HFFc6 (cell line): ENCODE data around the gene MT1G. TPM values are rescaled to one million over a fixed set of nuclear protein-coding genes. Genes with fewer than 3 reads are reported as not detected.

ENCODE experiments used
- DNase-seq: peaks from one replicate; pipeline ENCODE4 v3.0.0-alpha.2; 2018
- H3K27ac Mint-ChIP-seq: 2 replicates; pipeline ENCODE4 v1.8.0; 2020; ENCODE audit warnings: mild to moderate bottlenecking, mixed read lengths
- H3K27me3 Mint-ChIP-seq: 2 replicates; pipeline ENCODE4 v1.8.0; 2021; ENCODE audit warnings: mild to moderate bottlenecking, moderate library complexity, mixed read lengths; ENCODE audit not compliant: insufficient read depth
- H3K36me3 Mint-ChIP-seq: 2 replicates; pipeline ENCODE4 v1.8.0; 2021; ENCODE audit warnings: low read depth, mixed read lengths
- H3K4me1 Mint-ChIP-seq: 2 replicates; pipeline ENCODE4 v1.8.0; 2020; ENCODE audit warnings: low read depth, mixed read lengths
- H3K4me3 Mint-ChIP-seq: 2 replicates; pipeline ENCODE4 v1.8.0; 2020; ENCODE audit warnings: mild to moderate bottlenecking, moderate library complexity, mixed read lengths
- H3K9me3 Mint-ChIP-seq: 2 replicates; pipeline ENCODE4 v1.8.0; 2020; ENCODE audit warnings: mild to moderate bottlenecking, mixed read lengths
- total RNA-seq, 6 experiments: library from RNA; stranded (reverse); fragmentation: NEBNext Ultra II Directional; extraction: Animal tissue kit (Norgen Biotek cat#: 25700); gene quantifications; 2 replicates in 1 of 6; 3 replicates in 5 of 6; pipeline ENCODE4 v1.2.3, GENCODE V29; 2021
- TF ChIP-seq, protein P1 (sequence below): fragments of 200-600 bp; sonication (generic); IDR thresholded peaks from 2 replicates; pipeline ENCODE4 v1.5.0; 2021; ENCODE audit warnings: antibody characterized with exemption, mild to moderate bottlenecking

The MT1G gene
- total RNA-seq, 6 experiments from 2014 or later: 0.73 TPM; not detected in 5

DNA sequence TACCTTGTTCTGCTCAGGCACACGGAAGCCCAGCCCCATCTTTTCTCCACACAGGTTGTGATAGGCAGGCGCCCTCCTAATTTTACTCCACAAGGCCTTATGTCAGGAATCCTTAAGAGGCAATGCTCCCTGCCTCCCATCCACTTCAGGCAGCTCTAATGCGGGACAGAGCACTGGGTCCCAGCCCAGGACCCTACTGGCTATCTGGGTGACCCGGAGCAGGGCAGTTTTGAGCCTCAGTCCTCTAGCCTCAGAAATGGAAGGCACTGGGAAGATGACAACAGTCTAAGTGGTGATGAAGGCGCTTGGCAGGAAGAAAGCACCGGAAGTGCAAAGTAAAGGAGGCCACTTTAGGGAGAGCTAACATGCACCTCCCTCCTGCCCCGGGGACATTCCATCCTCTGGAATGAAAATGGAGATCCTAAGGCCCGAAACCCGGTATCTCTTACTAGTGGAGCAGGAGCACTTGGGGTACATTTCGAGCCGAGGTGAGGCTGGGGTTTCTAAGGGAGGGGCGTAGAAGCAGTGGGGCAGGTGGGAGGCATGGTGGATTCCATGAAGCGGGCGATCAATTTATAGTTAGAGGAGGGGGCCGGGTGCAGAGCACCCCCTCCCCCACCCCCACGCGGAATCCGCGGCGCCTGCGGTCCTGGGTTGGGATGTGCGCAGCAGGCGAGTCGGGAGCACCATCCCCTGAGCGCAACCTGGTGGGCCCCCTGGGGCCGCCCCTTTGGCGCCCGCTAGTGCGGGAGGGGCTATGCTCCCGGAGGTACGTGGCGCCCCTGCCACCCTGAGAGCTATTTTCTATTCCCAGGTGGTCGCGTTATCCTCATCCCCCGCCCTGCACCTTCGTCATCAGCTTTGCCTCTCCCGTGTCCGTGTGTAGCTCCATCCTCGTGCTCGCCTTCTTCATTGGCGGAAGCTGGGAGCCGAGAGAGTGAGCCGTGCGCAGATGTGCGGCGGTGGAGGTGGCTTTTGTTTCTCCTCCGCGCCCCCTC lies 5.2 kb downstream of the MT1G start:
- Mint-ChIP-seq H3K4me1 (peaks cover 15% of the 10 kb centered on the region), H3K27me3 (peaks cover 69% of the 10 kb centered on the region), H3K27ac (no peak overlapping the region), H3K9me3 (no peaks in the 10 kb centered on the region), H3K4me3 (peak overlapping the region; percentile 42), H3K36me3 (0 out of 2 replicates have a peak, but pooled peaks cover 3% of the 10 kb centered on the region)
- TF ChIP-seq, protein P1, sequence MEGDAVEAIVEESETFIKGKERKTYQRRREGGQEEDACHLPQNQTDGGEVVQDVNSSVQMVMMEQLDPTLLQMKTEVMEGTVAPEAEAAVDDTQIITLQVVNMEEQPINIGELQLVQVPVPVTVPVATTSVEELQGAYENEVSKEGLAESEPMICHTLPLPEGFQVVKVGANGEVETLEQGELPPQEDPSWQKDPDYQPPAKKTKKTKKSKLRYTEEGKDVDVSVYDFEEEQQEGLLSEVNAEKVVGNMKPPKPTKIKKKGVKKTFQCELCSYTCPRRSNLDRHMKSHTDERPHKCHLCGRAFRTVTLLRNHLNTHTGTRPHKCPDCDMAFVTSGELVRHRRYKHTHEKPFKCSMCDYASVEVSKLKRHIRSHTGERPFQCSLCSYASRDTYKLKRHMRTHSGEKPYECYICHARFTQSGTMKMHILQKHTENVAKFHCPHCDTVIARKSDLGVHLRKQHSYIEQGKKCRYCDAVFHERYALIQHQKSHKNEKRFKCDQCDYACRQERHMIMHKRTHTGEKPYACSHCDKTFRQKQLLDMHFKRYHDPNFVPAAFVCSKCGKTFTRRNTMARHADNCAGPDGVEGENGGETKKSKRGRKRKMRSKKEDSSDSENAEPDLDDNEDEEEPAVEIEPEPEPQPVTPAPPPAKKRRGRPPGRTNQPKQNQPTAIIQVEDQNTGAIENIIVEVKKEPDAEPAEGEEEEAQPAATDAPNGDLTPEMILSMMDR: no peak
- no peak for DNase-seq

DNA sequence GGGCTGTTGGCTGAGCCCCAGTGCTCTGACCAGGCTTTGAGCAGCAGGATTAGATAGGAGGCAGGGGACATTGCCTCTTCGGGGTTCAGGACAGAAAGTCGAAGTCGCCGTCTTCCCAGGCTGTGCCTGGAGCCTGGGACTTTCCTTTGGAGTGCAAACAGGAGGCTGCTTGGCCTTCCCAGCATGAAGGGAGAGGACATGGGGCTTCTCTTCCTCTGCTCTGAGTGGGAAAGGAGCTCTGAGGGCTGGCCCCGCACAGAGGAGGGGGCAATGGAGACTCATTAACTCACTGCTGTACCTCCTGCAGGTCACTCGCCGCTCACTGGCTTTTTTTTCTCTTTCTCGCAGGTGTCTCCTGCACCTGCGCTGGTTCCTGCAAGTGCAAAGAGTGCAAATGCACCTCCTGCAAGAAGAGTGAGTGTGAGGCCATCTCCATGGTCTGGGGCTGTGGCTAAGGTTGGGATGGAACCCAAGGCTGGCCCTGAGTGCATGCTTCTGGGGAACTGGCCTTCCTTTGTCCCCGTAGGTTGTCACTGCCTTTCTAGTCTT lies 9.5 kb downstream of the MT1G start:
- Mint-ChIP-seq H3K4me3 (peak overlapping the region; percentile 81; the same call in 1 of the 2 replicates), H3K4me1 (peaks cover 15% of the 10 kb centered on the region), H3K27me3 (peaks cover 64% of the 10 kb centered on the region), H3K36me3 (0 out of 2 replicates have a peak, but pooled peaks cover 3% of the 10 kb centered on the region), H3K27ac (no peak overlapping the region), H3K9me3 (no peaks in the 10 kb centered on the region)
- DNase-seq: no peak
- TF ChIP-seq, protein P1: no peak

DNA sequence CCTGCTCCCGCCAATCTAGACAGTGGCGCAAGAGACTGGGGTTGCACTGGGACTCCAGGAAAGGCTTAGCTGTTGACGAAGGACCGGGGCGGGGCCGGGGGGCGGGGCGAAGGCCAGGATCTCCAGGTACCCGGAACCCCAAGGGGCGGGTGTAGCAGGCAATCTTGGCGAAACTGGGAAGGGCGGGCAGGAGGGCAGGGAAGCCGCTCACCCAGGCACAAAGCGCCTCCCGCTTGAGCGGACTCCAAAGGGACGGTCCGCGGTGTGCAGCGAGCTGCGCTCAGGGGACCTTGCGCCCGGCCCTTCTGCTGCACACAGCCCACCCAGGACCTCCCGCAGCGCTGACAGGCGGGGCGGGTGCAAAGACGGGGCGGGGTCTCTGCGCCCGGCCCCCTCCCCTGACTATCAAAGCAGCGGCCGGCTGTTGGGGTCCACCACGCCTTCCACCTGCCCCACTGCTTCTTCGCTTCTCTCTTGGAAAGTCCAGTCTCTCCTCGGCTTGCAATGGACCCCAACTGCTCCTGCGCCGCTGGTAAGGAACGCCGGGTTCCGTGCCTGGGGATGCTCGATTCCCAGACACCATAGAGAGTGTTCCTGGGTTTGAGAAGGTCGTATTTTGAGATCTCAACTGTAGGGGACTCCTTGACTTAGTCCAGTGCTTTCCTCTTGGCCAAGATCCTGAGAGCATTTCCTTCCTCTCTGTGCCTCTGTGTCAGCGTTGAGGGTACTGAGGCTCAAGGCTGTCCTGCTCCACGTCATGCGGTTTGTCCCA lies 10.1 kb downstream of the MT1G start, which contains the start of gene MT1F:
Gene MT1F, plus strand, starts transcription at position 405 of the 772 bp plus-strand sequence. Its CDS starts 100 bp downstream, at position 505.
- TF ChIP-seq, protein P1: no peak
- DNase-seq: no peak
- Mint-ChIP-seq H3K4me1 (peaks cover 14% of the 10 kb centered on the region), H3K4me3 (peak within 1 kb of the TSS; percentile 81), H3K36me3 (0 out of 2 replicates have a peak, but pooled peaks cover 3% of the 10 kb centered on the region), H3K27me3 (peaks cover 68% of the 10 kb centered on the region), H3K27ac (no peak within 1 kb of the TSS), H3K9me3 (no peaks in the 10 kb centered on the region)

DNA sequence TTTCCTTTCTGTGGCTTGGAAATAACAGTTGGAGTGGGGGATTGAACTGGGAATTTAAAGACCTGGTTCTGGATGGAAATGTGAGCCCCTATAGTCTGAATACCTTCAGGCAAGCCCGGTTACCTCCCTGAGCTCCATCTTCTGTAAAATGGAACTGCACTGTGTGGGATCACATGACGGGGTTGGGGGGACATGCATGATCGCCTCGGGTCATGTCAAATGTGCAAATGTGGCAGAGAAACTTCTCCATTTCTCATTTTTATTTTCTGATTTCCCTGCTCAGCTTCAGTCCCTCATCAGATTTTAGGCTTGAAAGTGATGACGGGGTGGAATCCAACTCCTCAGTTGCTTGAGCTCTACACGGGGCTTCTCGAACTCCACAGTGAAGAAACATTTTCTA lies 14.6 kb downstream of the MT1G start:
- no peak for DNase-seq
- Mint-ChIP-seq H3K27me3 (peaks cover 65% of the 10 kb centered on the region), H3K27ac (no peak overlapping the region), H3K36me3 (0 out of 2 replicates have a peak, but pooled peaks cover 3% of the 10 kb centered on the region), H3K9me3 (no peaks in the 10 kb centered on the region), H3K4me1 (peaks cover 6% of the 10 kb centered on the region), H3K4me3 (no peak overlapping the region)
- TF ChIP-seq, protein P1: no peak

DNA sequence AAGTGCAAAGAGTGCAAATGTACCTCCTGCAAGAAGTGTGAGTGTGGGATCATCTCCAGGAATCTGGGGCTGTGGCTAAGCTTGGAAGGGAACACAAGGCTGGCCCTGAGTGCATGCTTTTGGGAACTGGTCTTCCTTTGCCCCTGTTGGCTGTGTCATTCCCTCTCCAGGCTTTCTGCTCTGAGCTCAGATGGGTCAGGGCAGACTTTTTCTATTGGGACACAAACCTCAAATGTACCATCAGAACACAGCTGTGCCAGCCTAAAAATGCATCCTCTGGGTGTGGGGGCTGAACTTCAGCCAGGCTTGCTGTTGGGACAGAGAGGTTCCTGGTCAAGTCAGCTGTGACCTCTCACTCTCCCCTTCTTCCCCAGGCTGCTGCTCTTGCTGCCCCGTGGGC lies 15.3 kb downstream of the MT1G start:
- H3K27me3 Mint-ChIP-seq: peaks cover 66% of the 10 kb centered on the region
- H3K9me3 Mint-ChIP-seq: no peaks in the 10 kb centered on the region
- no peaks in the 10 kb centered on the region for H3K4me1 Mint-ChIP-seq

More for the DNA sequence above, 15.3 kb downstream of the MT1G start:
- no peak for DNase-seq
- H3K4me3 Mint-ChIP-seq: no peak overlapping the region
- no peaks in the 10 kb centered on the region for H3K36me3 Mint-ChIP-seq
- no peak overlapping the region for H3K27ac Mint-ChIP-seq
- TF ChIP-seq, protein P1: no peak
